Activated CD4-positive, alpha-beta memory T cell treated with anti-CD3 and anti-CD28 coated beads for 36 hours (primary cell): ENCODE results near the gene TGFBR2. TPM values are rescaled to one million over a fixed set of nuclear protein-coding genes. Genes with fewer than 3 reads are reported as not detected.

Experiments used
- CTCF ChIA-PET: fragments of 350-600 bp; sonication (Branson Sonifier 250); formaldehyde crosslinking; loops from one replicate; lab custom pipeline; 2021; ENCODE audit warnings: antibody characterized with exemption, inconsistent platforms; lab: Charles Lee
- POLR2A ChIA-PET: fragments of 350-600 bp; sonication (Branson Sonifier 250); formaldehyde crosslinking; loops from one replicate; lab custom pipeline; 2021; ENCODE audit warnings: antibody characterized with exemption; lab: Charles Lee
- DNase-seq: peaks from one replicate; pipeline ENCODE4 v3.0.0-alpha.2; 2020
- H3K27ac Mint-ChIP-seq: one replicate; pipeline ENCODE4 v1.8.0; 2021; ENCODE audit warnings: mixed read lengths
- H3K27me3 Mint-ChIP-seq: one replicate; pipeline ENCODE4 v1.8.0; 2021; ENCODE audit warnings: mixed read lengths
- H3K36me3 Mint-ChIP-seq: one replicate; pipeline ENCODE4 v1.8.0; 2021; ENCODE audit warnings: mixed read lengths
- H3K4me1 Mint-ChIP-seq: one replicate; pipeline ENCODE4 v1.8.0; 2021; ENCODE audit warnings: low read depth, mixed read lengths
- H3K4me3 Mint-ChIP-seq: one replicate; pipeline ENCODE4 v1.8.0; 2021; ENCODE audit warnings: mild to moderate bottlenecking, mixed read lengths
- H3K9me3 Mint-ChIP-seq: one replicate; pipeline ENCODE4 v1.8.0; 2021; ENCODE audit warnings: mixed read lengths
- intact Hi-C: fragments of 100-400 bp; cut with micrococcal nuclease; formaldehyde crosslinking; loops from one replicate; pipeline ENCODE4 v1.15.1; 2023
- total RNA-seq, 2 experiments: library from RNA; stranded (reverse); gene quantifications; one replicate each; pipeline ENCODE4 v1.2.3, GENCODE V29; 2021

TGFBR2 gene
- total RNA-seq, 2 experiments from 2014 or later: 36.8 to 37.0 TPM

- H3K4me3 Mint-ChIP-seq: no peak overlapping the region
- no peaks in the 10 kb centered on the region for H3K27me3 Mint-ChIP-seq
- DNase-seq: no peak
- no peaks in the 10 kb centered on the region for H3K9me3 Mint-ChIP-seq
- peaks cover 26% of the 10 kb centered on the region for H3K4me1 Mint-ChIP-seq
- peaks cover 59% of the 10 kb centered on the region for H3K36me3 Mint-ChIP-seq
- ChIA-PET CTCF (interaction anchor here (0.9 to 3.1 kb wide), 5 partner anchors 24 to 683 kb away, joined by 3 to 12 read pairs (median 3); partner anchors contain the start of gene TGFBR2), POLR2A (no interaction called here)
- intact Hi-C loops: no loop called here
- no peak overlapping the region for H3K27ac Mint-ChIP-seq
These were observed 89.1 kb downstream of the TGFBR2 start for GRCh38 chr3:30695302-30696061.

GRCh38 chr3:30696403-30696819 is 90.0 kb downstream of the TGFBR2 start:
- ChIA-PET CTCF (interaction anchor here (0.9 to 1.7 kb wide), 3 partner anchors 582 to 684 kb away, joined by 3 read pairs; no protein-coding TSS in a partner anchor), POLR2A (no interaction called here)
- no peak for DNase-seq
- Mint-ChIP-seq H3K36me3 (peaks cover 59% of the 10 kb centered on the region), H3K27ac (no peak overlapping the region), H3K27me3 (no peaks in the 10 kb centered on the region), H3K4me1 (peaks cover 20% of the 10 kb centered on the region), H3K9me3 (no peaks in the 10 kb centered on the region), H3K4me3 (no peak overlapping the region)
- intact Hi-C loops: no loop called here

DNA sequence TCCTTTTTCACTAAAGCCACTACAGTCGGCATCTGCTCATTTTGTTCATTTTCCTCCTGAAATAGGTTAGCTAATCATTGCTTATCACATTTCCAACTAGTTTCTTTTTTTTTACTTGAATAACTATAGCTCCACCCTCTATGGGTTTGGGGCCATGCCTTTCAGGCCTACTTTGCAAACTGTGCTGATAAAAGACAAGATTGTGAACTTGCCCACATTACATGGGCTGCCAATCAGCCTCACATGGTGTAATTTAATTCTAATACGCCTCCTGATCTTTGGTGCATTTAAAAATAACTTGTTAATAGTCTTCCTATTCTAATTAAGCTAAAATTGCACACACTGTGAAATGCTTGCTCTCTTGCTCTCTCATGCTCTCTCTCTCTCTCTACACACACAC is 90.5 kb downstream of the TGFBR2 start:
- H3K36me3 Mint-ChIP-seq: peaks cover 59% of the 10 kb centered on the region
- H3K4me3 Mint-ChIP-seq: no peak overlapping the region
- H3K27me3 Mint-ChIP-seq: no peaks in the 10 kb centered on the region
- ChIA-PET CTCF (interaction anchor here (1.2 to 1.7 kb wide), 2 partner anchors 583 to 655 kb away, joined by 3 read pairs; no protein-coding TSS in a partner anchor), POLR2A (no interaction called here)
- no peak overlapping the region for H3K27ac Mint-ChIP-seq
- no peak for DNase-seq
- H3K4me1 Mint-ChIP-seq: peaks cover 20% of the 10 kb centered on the region
- H3K9me3 Mint-ChIP-seq: no peaks in the 10 kb centered on the region
- intact Hi-C loops: no loop called here

DNA sequence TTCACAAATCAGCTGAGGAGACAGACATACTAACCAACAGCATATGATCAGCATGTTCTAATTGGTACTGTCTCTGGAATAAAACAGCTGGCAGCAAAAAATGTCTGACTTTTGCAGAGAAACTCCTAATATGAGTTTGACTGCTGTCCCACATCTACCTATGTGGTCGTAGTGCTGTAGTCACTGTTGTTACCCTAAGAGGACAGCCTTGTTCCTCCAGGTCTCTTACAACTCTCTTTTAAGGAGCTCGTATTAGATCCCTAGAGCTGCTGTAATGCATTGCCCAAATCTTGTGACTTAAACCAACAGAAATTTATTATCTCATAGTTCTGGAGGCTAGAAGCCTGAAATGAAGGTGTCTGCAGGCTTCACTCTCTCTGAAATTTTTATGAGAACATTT is 92.1 kb downstream of the TGFBR2 start:
- DNase-seq: no peak
- Mint-ChIP-seq H3K4me3 (no peak overlapping the region), H3K36me3 (peaks cover 47% of the 10 kb centered on the region), H3K9me3 (peaks cover 7% of the 10 kb centered on the region), H3K27ac (no peak overlapping the region), H3K4me1 (peaks cover 4% of the 10 kb centered on the region), H3K27me3 (no peaks in the 10 kb centered on the region)
- intact Hi-C loops: no loop called here
- CTCF ChIA-PET: interaction anchor here (0.5 kb wide), 1 partner anchor 577 kb away, joined by 3 read pairs; no protein-coding TSS in a partner anchor
- POLR2A ChIA-PET: interaction anchor here (1.7 kb wide), 1 partner anchor 10 kb away, joined by 5 read pairs; no protein-coding TSS in a partner anchor

DNA sequence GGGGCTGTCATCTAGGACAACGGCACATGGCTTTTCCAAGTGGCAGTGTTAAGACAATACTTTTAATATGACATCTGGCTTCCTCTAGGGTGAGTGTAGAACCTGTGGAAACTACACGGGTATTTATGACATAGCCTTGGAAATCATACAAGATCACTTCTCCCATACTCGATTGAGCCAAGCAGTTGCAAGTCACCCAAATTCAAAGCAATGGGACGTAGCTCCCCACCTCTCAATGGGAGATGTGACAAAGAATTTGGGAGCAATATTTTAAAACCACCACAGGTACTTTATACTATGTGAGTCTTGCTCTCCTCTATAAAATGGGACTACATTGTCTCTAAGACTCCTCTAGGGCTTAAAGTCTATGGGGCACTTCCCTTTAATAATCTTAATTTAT is 93.5 kb downstream of the TGFBR2 start:
- intact Hi-C loops: no loop called here
- DNase-seq: no peak
- peaks cover 40% of the 10 kb centered on the region for H3K36me3 Mint-ChIP-seq

GRCh38 chr3:30700702-30701321 is 94.4 kb downstream of the TGFBR2 start:
- DNase-seq: no peak
- intact Hi-C loops: no loop called here
- ChIA-PET POLR2A (no interaction called here), CTCF (no interaction called here)
- peaks cover 7% of the 10 kb centered on the region for H3K9me3 Mint-ChIP-seq
- H3K4me1 Mint-ChIP-seq: no peaks in the 10 kb centered on the region
- H3K4me3 Mint-ChIP-seq: no peak overlapping the region
- H3K27me3 Mint-ChIP-seq: no peaks in the 10 kb centered on the region
- no peak overlapping the region for H3K27ac Mint-ChIP-seq
- H3K36me3 Mint-ChIP-seq: peaks cover 32% of the 10 kb centered on the region

More for the DNA sequence above, 93.5 kb downstream of the TGFBR2 start:
- POLR2A ChIA-PET: no interaction called here
- CTCF ChIA-PET: interaction anchor here (1.3 kb wide), 1 partner anchor 52 kb away, joined by 3 read pairs; no protein-coding TSS in a partner anchor
- Mint-ChIP-seq H3K9me3 (peaks cover 7% of the 10 kb centered on the region), H3K27me3 (no peaks in the 10 kb centered on the region), H3K4me3 (no peak overlapping the region), H3K27ac (no peak overlapping the region), H3K4me1 (peaks cover 2% of the 10 kb centered on the region)

GRCh38 chr3:30702038-30702827 is 95.8 kb downstream of the TGFBR2 start:
- Mint-ChIP-seq H3K36me3 (peaks cover 24% of the 10 kb centered on the region), H3K9me3 (peaks cover 14% of the 10 kb centered on the region), H3K4me3 (no peak overlapping the region), H3K27ac (no peak overlapping the region), H3K27me3 (no peaks in the 10 kb centered on the region), H3K4me1 (no peaks in the 10 kb centered on the region)
- ChIA-PET POLR2A (interaction anchor here (0.7 kb wide), 1 partner anchor 268 kb away, joined by 3 read pairs; no protein-coding TSS in a partner anchor), CTCF (interaction anchor here (0.9 kb wide), 1 partner anchor 9 kb away, joined by 4 read pairs; no protein-coding TSS in a partner anchor)
- intact Hi-C loops: no loop called here
- DNase-seq: no peak

DNA sequence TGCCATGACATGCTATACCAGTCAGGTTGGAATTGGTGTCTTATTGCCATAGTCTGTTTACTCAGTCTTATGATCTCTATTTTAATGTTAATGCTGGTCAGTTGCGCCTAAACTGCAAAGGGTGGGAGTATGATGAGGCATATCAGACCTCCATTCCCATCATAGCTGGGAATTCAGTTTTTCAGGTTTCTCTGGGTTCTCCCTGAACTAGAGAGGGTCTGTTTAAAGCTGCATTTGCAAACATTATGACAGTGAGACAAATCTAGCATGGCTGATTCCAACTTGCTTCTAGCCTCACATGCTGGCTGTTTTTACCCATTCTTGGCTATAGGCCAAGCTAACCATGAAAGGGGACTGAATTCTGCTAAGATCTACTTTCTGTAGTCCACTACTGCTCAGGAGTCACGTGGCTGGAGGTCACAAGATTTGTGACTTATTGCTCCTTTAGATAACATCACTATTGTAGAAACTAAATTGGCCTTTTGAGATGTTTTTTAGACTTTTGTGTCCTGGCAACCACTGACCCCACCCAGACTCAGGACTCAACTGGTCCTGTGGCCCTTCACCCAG is 96.5 kb downstream of the TGFBR2 start:
- H3K9me3 Mint-ChIP-seq: peaks cover 14% of the 10 kb centered on the region
- CTCF ChIA-PET: interaction anchor here (1.1 kb wide), 1 partner anchor 10 kb away, joined by 3 read pairs; no protein-coding TSS in a partner anchor
- H3K27me3 Mint-ChIP-seq: no peaks in the 10 kb centered on the region
- H3K27ac Mint-ChIP-seq: no peak overlapping the region
- no peak overlapping the region for H3K4me3 Mint-ChIP-seq
- peaks cover 21% of the 10 kb centered on the region for H3K36me3 Mint-ChIP-seq
- H3K4me1 Mint-ChIP-seq: no peaks in the 10 kb centered on the region
- POLR2A ChIA-PET: interaction anchor here (0.7 kb wide), 1 partner anchor 269 kb away, joined by 3 read pairs; no protein-coding TSS in a partner anchor
- intact Hi-C loops: no loop called here
- DNase-seq: no peak

GRCh38 chr3:30704931-30705890 is 98.8 kb downstream of the TGFBR2 start:
- POLR2A ChIA-PET: no interaction called here
- H3K27me3 Mint-ChIP-seq: no peaks in the 10 kb centered on the region
- intact Hi-C loops: no loop called here

DNA sequence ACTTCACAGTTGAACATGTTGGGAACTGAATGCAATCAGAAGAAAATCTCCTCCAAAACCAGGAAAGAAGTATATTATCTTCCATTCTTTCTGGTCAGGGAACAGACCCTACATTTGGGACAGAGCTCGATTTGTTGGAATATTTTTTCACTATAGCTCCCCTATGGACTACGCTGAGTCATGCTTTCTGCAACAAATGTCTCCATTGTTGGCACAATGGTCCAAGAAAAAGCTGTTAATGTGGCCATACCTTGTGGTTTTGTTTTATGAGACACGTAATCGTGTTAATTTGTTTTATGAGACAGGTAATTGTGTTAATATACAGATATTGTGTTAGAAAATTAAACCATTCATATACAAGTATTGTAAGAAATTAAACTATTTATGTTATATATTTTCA is 101.4 kb downstream of the TGFBR2 start:
- Mint-ChIP-seq H3K9me3 (peaks cover 13% of the 10 kb centered on the region), H3K4me3 (no peak overlapping the region), H3K36me3 (peaks cover 4% of the 10 kb centered on the region), H3K27me3 (no peaks in the 10 kb centered on the region), H3K4me1 (peaks cover 4% of the 10 kb centered on the region), H3K27ac (no peak overlapping the region)
- intact Hi-C loops: no loop called here
- ChIA-PET POLR2A (interaction anchor here (1.1 kb wide), 1 partner anchor 9 kb away, joined by 5 read pairs; no protein-coding TSS in a partner anchor), CTCF (no interaction called here)
- DNase-seq: no peak

More at GRCh38 chr3:30704931-30705890, 98.8 kb downstream of the TGFBR2 start:
- no peak overlapping the region for H3K4me3 Mint-ChIP-seq
- peaks cover 4% of the 10 kb centered on the region for H3K4me1 Mint-ChIP-seq
- H3K27ac Mint-ChIP-seq: no peak overlapping the region
- no peak for DNase-seq
- CTCF ChIA-PET: no interaction called here
- H3K9me3 Mint-ChIP-seq: peaks cover 14% of the 10 kb centered on the region
- H3K36me3 Mint-ChIP-seq: peaks cover 10% of the 10 kb centered on the region
